ENCODE measurements around the gene KCNE1. TPM values are rescaled to one million over a fixed set of nuclear protein-coding genes. Genes with fewer than 3 reads are reported as not detected.
A peak's percentile ranks its signal among the peaks of the same experiment; 100 is the strongest.

KCNE1 gene
- total RNA-seq, 1 donor from 2014 or later = not detected

GRCh38 chr21:34510148-34511142, 1.6 kb downstream of the KCNE1 start:
- no peak for DNase-seq (ENCODE audit: low read depth)

GRCh38 chr21:34509151-34509550, 2.9 kb downstream of the KCNE1 start:
- Histone ChIP-seq H3K4me3 (ENCODE audit: low read depth, low read length) (no peak overlapping the region), H3K27me3 (ENCODE audit: control insufficient read depth, insufficient read depth, low read length) (no peaks in the 10 kb centered on the region), H3K36me3 (ENCODE audit: control insufficient read depth, insufficient read depth, low read length) (no peaks in the 10 kb centered on the region)
- TF ChIP-seq CTCF (IDR thresholded peaks at IDR 0.05; ENCODE audit: insufficient read depth, low read length, poor library complexity, severe bottlenecking) = no peak
- no peak for DNase-seq (ENCODE audit: low read depth)

More at GRCh38 chr21:34510148-34511142, 1.6 kb downstream of the KCNE1 start:
- no peak overlapping the region for H3K4me3 ChIP-seq (ENCODE audit: low read depth, low read length)
- peak; percentile 68 for TF ChIP-seq CTCF (IDR thresholded peaks at IDR 0.05; ENCODE audit: insufficient read depth, low read length, poor library complexity, severe bottlenecking)
- no peaks in the 10 kb centered on the region for H3K27me3 ChIP-seq (ENCODE audit: control insufficient read depth, insufficient read depth, low read length)
- H3K36me3 ChIP-seq (ENCODE audit: control insufficient read depth, insufficient read depth, low read length) = no peaks in the 10 kb centered on the region

GRCh38 chr21:34504595-34504994, 7.4 kb downstream of the KCNE1 start:
- H3K4me3 ChIP-seq (ENCODE audit: low read depth, low read length) = no peak overlapping the region
- TF ChIP-seq CTCF (IDR thresholded peaks at IDR 0.05; ENCODE audit: insufficient read depth, low read length, poor library complexity, severe bottlenecking) = no peak
- DNase-seq (ENCODE audit: low read depth) = no peak
- H3K36me3 ChIP-seq (ENCODE audit: control insufficient read depth, insufficient read depth, low read length) = no peaks in the 10 kb centered on the region
- H3K27me3 ChIP-seq (ENCODE audit: control insufficient read depth, insufficient read depth, low read length) = no peaks in the 10 kb centered on the region

GRCh38 chr21:34502480-34503106, 9.4 kb downstream of the KCNE1 start:
- no peak overlapping the region for H3K4me3 ChIP-seq (ENCODE audit: low read depth, low read length)
- TF ChIP-seq CTCF (IDR thresholded peaks at IDR 0.05; ENCODE audit: insufficient read depth, low read length, poor library complexity, severe bottlenecking) = no peak
- H3K36me3 ChIP-seq (ENCODE audit: control insufficient read depth, insufficient read depth, low read length) = no peaks in the 10 kb centered on the region
- no peak for DNase-seq (ENCODE audit: low read depth)
- no peaks in the 10 kb centered on the region for H3K27me3 ChIP-seq (ENCODE audit: control insufficient read depth, insufficient read depth, low read length)

- Histone ChIP-seq H3K4me3 (ENCODE audit: low read depth, low read length) (no peak overlapping the region), H3K36me3 (ENCODE audit: control insufficient read depth, insufficient read depth, low read length) (no peaks in the 10 kb centered on the region), H3K27me3 (ENCODE audit: control insufficient read depth, insufficient read depth, low read length) (no peaks in the 10 kb centered on the region)
- TF ChIP-seq CTCF (IDR thresholded peaks at IDR 0.05; ENCODE audit: insufficient read depth, low read length, poor library complexity, severe bottlenecking) = no peak
- no peak for DNase-seq (ENCODE audit: low read depth)
Observed at GRCh38 chr21:34501716-34502115, 10.3 kb downstream of the KCNE1 start.
